ENCODE data around the gene XRCC3.

XRCC3 gene

GRCh38 chr14:103690332-103690731, 24.9 kb downstream of the XRCC3 start:
- no peak for TF ChIP-seq CTCF (IDR thresholded peaks at IDR 0.05; ENCODE audit: borderline replicate concordance, insufficient read depth, low read depth, low read length)
- no peak overlapping the region for H3K4me3 ChIP-seq (ENCODE audit: low read depth, low read length)

- no peak for TF ChIP-seq CTCF (IDR thresholded peaks at IDR 0.05; ENCODE audit: borderline replicate concordance, insufficient read depth, low read depth, low read length)
- H3K4me3 ChIP-seq (ENCODE audit: low read depth, low read length), result no peak overlapping the region
These were observed 26.0 kb downstream of the XRCC3 start for GRCh38 chr14:103688906-103689902.

GRCh38 chr14:103688441-103688840, 26.8 kb downstream of the XRCC3 start:
- no peak for TF ChIP-seq CTCF (IDR thresholded peaks at IDR 0.05; ENCODE audit: borderline replicate concordance, insufficient read depth, low read depth, low read length)
- no peak overlapping the region for H3K4me3 ChIP-seq (ENCODE audit: low read depth, low read length)

GRCh38 chr14:103687712-103688111, 27.5 kb downstream of the XRCC3 start:
- no peak for TF ChIP-seq CTCF (IDR thresholded peaks at IDR 0.05; ENCODE audit: borderline replicate concordance, insufficient read depth, low read depth, low read length)
- no peak overlapping the region for H3K4me3 ChIP-seq (ENCODE audit: low read depth, low read length)

GRCh38 chr14:103686831-103687485, 28.3 kb downstream of the XRCC3 start:
- TF ChIP-seq CTCF (IDR thresholded peaks at IDR 0.05; ENCODE audit: borderline replicate concordance, insufficient read depth, low read depth, low read length), result no peak
- H3K4me3 ChIP-seq (ENCODE audit: low read depth, low read length), result no peak overlapping the region

- no peak overlapping the region for H3K4me3 ChIP-seq (ENCODE audit: low read depth, low read length)
- TF ChIP-seq CTCF (IDR thresholded peaks at IDR 0.05; ENCODE audit: borderline replicate concordance, insufficient read depth, low read depth, low read length), result no peak
These were observed 29.7 kb downstream of the XRCC3 start for GRCh38 chr14:103685276-103686211.

Measured in GM12875 (cell line).